ENCODE measurements around the gene DCLK1. TPM values are rescaled to one million over a fixed set of nuclear protein-coding genes. Genes with fewer than 3 reads are reported as not detected.

DCLK1 gene
- total RNA-seq, 4 donors from 2014 or later = 11.7 to 51.4 (median 15.8) TPM

DNA sequence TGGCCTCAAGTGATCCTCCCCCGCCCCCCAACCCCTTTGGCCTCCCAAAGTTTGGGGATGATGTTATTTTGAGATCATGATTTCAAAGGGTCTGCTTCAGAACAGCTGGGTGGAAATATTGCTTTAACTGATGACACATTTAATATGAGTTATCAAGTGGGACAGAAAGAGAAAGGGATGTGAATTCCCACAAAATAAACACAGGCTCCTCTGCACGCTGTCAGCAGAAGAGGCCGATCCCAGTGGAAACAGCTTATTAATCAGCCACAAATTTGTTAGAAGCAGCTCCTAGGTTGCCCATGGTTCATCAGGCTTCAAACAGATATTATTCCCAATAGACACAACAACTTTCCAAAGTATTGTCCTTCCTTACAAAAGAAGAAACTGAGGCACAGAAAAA, 4.7 kb downstream of the DCLK1 start:
- H3K4me1 ChIP-seq = peaks cover 16% of the 10 kb centered on the region
- WGBS = 69% methylated on average over 3 of the region's 3 CpGs
- TF ChIP-seq POLR2AphosphoS5 (IDR thresholded peaks at IDR 0.05) (no peak), EP300 (IDR thresholded peaks at IDR 0.05) (no peak), CTCF (IDR thresholded peaks at IDR 0.05) (no peak)
- H3K27ac ChIP-seq = no peak overlapping the region
- H3K27me3 ChIP-seq = peaks cover 20% of the 10 kb centered on the region
- H3K4me3 ChIP-seq = no peak overlapping the region
- DNase-seq (ENCODE audit: low spot score in 2 of 2) = no peak
- no peaks in the 10 kb centered on the region for H3K36me3 ChIP-seq
- H3K9me3 ChIP-seq = no peaks in the 10 kb centered on the region

GRCh38 chr13:36125841-36126240, 5.3 kb downstream of the DCLK1 start:
- Histone ChIP-seq H3K9me3 (no peaks in the 10 kb centered on the region), H3K4me3 (no peak overlapping the region), H3K36me3 (no peaks in the 10 kb centered on the region), H3K27ac (no peak overlapping the region), H3K27me3 (peaks cover 14% of the 10 kb centered on the region), H3K4me1 (peaks cover 12% of the 10 kb centered on the region)
- WGBS = 90% methylated on average over 28 of the region's 28 CpGs
- DNase-seq (ENCODE audit: low spot score in 2 of 2) = no peak
- no peak for TF ChIP-seq POLR2A (IDR thresholded peaks at IDR 0.05)
- no peak for TF ChIP-seq EP300 (IDR thresholded peaks at IDR 0.05)
- no peak for TF ChIP-seq POLR2AphosphoS5 (IDR thresholded peaks at IDR 0.05)
- no peak for TF ChIP-seq CTCF (IDR thresholded peaks at IDR 0.05)

DNA sequence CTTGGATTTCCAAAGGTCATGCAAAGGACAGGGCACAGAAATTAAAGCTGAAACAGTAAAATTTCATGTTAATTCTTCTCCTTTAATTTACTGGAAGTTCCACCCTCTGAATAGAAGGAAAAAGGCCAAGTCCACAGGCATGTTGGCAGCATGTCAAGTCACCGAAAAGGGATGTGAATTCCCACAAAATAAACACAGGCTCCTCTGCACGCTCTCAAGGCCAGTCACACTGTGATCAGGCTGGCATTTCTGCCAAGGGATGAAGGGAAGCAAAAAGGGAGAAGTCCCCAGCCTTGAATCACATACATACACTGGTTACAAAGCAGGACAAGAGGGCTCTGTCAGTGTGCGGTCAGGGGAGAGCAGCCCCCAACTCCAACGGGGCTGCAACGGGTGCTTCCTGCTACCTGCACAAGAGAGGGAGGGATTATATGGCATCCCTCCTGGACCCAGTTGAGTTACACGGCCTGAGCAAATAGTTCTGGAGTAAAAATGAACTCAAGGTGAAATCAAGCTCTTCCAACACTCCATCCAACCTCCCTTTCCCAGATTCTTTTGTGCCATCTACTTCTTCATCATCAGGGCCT, 6.9 kb downstream of the DCLK1 start:
- no peak for DNase-seq (ENCODE audit: low spot score in 2 of 2)
- H3K27ac ChIP-seq = no peak overlapping the region
- TF ChIP-seq CTCF (IDR thresholded peaks at IDR 0.05) (no peak), POLR2AphosphoS5 (IDR thresholded peaks at IDR 0.05) (no peak), EP300 (IDR thresholded peaks at IDR 0.05) (no peak), POLR2A (IDR thresholded peaks at IDR 0.05) (no peak)
- 25% methylated on average over 6 of the region's 6 CpGs for WGBS
- H3K27me3 ChIP-seq = no peaks in the 10 kb centered on the region
- no peaks in the 10 kb centered on the region for H3K36me3 ChIP-seq
- no peaks in the 10 kb centered on the region for H3K9me3 ChIP-seq
- H3K4me3 ChIP-seq = no peak overlapping the region
- H3K4me1 ChIP-seq = peaks cover 4% of the 10 kb centered on the region

- TF ChIP-seq EP300 (IDR thresholded peaks at IDR 0.05) = no peak
- no peaks in the 10 kb centered on the region for H3K9me3 ChIP-seq
- no peaks in the 10 kb centered on the region for H3K4me1 ChIP-seq
- no peak for DNase-seq (ENCODE audit: low spot score in 2 of 2)
- no peak overlapping the region for H3K27ac ChIP-seq
- H3K36me3 ChIP-seq = no peaks in the 10 kb centered on the region
- H3K27me3 ChIP-seq = no peaks in the 10 kb centered on the region
- WGBS = 94% methylated on average over 1 of the region's 1 CpG
- H3K4me3 ChIP-seq = no peak overlapping the region
Observed at GRCh38 chr13:36115306-36115705, 15.9 kb downstream of the DCLK1 start.

DNA sequence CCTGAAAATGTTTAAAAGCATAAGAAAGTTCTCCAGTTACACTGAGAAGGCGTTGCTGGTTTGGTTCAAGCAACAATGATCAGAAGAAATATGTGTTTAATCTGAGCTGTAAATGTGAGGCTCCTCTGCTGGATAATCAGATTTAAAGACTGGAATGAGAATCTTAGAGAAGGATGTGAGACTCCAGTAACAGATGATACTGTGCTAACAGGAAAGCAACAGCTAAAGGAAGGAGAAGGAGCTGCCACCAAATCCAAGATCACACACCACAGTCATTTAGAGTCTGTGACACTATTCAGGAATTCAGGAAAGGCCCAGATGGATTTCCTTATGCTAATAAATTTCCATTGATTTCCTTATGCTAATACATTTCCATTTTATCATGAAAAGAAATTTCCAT, 16.9 kb downstream of the DCLK1 start:
- H3K9me3 ChIP-seq = no peaks in the 10 kb centered on the region
- H3K4me3 ChIP-seq = no peak overlapping the region
- H3K27me3 ChIP-seq = no peaks in the 10 kb centered on the region
- no peak for DNase-seq (ENCODE audit: low spot score in 2 of 2)
- no peak for TF ChIP-seq POLR2A (IDR thresholded peaks at IDR 0.05)
- no peak for TF ChIP-seq POLR2AphosphoS5 (IDR thresholded peaks at IDR 0.05)
- TF ChIP-seq EP300 (IDR thresholded peaks at IDR 0.05) = no peak
- TF ChIP-seq CTCF (IDR thresholded peaks at IDR 0.05) = no peak
- no peaks in the 10 kb centered on the region for H3K4me1 ChIP-seq
- H3K27ac ChIP-seq = no peak overlapping the region
- H3K36me3 ChIP-seq = no peaks in the 10 kb centered on the region
- WGBS = 52% methylated on average over 1 of the region's 1 CpG

DNA sequence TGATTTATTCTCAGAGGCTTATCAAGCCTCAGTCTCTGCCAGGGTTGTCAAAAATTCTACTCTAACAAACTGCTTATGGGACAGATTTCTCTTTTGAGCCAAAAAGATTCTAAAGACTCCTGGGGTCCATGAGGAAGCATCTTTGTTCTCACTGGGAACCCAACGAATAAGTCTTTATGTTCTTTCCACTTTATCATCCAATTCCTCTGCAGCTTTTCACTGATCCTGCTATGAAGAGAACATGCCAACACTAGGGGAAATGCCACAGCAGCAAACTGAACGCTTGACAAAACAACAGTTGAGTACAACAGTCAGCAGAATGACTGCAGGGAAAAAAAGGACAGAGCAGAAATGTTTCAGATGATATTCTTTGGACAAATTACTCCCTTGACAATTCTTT, 22.2 kb downstream of the DCLK1 start:
- no peak for TF ChIP-seq EP300 (IDR thresholded peaks at IDR 0.05)
- TF ChIP-seq POLR2AphosphoS5 (IDR thresholded peaks at IDR 0.05) = no peak
- TF ChIP-seq CTCF (IDR thresholded peaks at IDR 0.05) = no peak
- no peak for TF ChIP-seq POLR2A (IDR thresholded peaks at IDR 0.05)
- H3K27me3 ChIP-seq = no peaks in the 10 kb centered on the region
- no peak overlapping the region for H3K4me3 ChIP-seq
- no peaks in the 10 kb centered on the region for H3K9me3 ChIP-seq
- no peaks in the 10 kb centered on the region for H3K36me3 ChIP-seq
- no peaks in the 10 kb centered on the region for H3K4me1 ChIP-seq
- 66% methylated on average over 2 of the region's 2 CpGs for WGBS
- no peak overlapping the region for H3K27ac ChIP-seq
- DNase-seq (ENCODE audit: low spot score in 2 of 2) = no peak

All from suprapubic skin (tissue), 4 donors.